A673 (cell line): ENCODE results near the gene DHRSX. TPM values are rescaled to one million over a fixed set of nuclear protein-coding genes. Genes with fewer than 3 reads are reported as not detected.

Experiments
- BruUV-seq: library from RNA; stranded (reverse); fragments of 400-500 nt; replicated peaks from 2 replicates; lab custom pipeline; 2021; lab: Mats Ljungman, UMichigan
- CTCF ChIA-PET: fragments of 300-600 bp; sonication (Branson Sonifier 250); formaldehyde crosslinking; loops from one replicate; lab custom pipeline; 2022; ENCODE audit warnings: antibody characterized with exemption; lab: Charles Lee
- POLR2A ChIA-PET: fragments of 300-600 bp; sonication (Branson Sonifier 250); formaldehyde crosslinking; loops from one replicate; lab custom pipeline; 2022; ENCODE audit warnings: antibody characterized with exemption; ENCODE audit not compliant: low non-redundant PET; lab: Charles Lee
- DNase-seq: peaks from one replicate; pipeline ENCODE4 v3.0.0-alpha.2; 2015; ENCODE audit warnings: low spot score
- H3K27ac ChIP-seq: fragments of 200-600 bp; sonication (generic); 2 replicates; pipeline ENCODE4 v1.5.1; 2016; ENCODE audit warnings: mixed run types, low read depth, mild to moderate bottlenecking, mixed read lengths, antibody characterized with exemption, low read length; ENCODE audit not compliant: poor library complexity, severe bottlenecking
- H3K27me3 ChIP-seq: fragments of 200-600 bp; sonication (generic); replicated peaks from 2 replicates; pipeline ENCODE4 v1.6.1; 2017; ENCODE audit warnings: mixed run types, low read depth, mild to moderate bottlenecking, mixed read lengths, antibody characterized with exemption, low read length; ENCODE audit not compliant: insufficient read depth, poor library complexity
- H3K36me3 ChIP-seq: fragments of 200-600 bp; sonication (generic); 2 replicates; pipeline ENCODE4 v1.6.1; 2016; ENCODE audit warnings: mixed run types, mild to moderate bottlenecking, mixed read lengths, antibody characterized with exemption, low read length; ENCODE audit not compliant: insufficient read depth, poor library complexity, severe bottlenecking
- H3K4me1 ChIP-seq: fragments of 200-600 bp; sonication (generic); 2 replicates; pipeline ENCODE4 v1.6.1; 2017; ENCODE audit warnings: mixed run types, mild to moderate bottlenecking, mixed read lengths, antibody characterized with exemption, low read length; ENCODE audit not compliant: insufficient read depth, poor library complexity, severe bottlenecking
- H3K4me3 ChIP-seq: fragments of 200-600 bp; sonication (generic); 2 replicates; pipeline ENCODE4 v1.5.1; 2016; ENCODE audit warnings: low read depth, mixed run types, mild to moderate bottlenecking, mixed read lengths, low read length; ENCODE audit not compliant: poor library complexity, severe bottlenecking
- H3K9me3 ChIP-seq: fragments of 200-600 bp; sonication (generic); 2 replicates; pipeline ENCODE4 v1.6.1; 2016; ENCODE audit warnings: mixed run types, low read depth, mild to moderate bottlenecking, mixed read lengths, antibody characterized with exemption, low read length; ENCODE audit not compliant: poor library complexity, severe bottlenecking
- CTCF ChIP-seq: fragments of 300-800, 200-600 bp; sonication (generic); conservative IDR thresholded peaks from 2 replicates; pipeline ENCODE4 v1.5.1; 2017; ENCODE audit warnings: low read depth, mild to moderate bottlenecking, antibody characterized with exemption, low read length, moderate library complexity, mixed read lengths
- EZH2 ChIP-seq: fragments of 200-600 bp; sonication (generic); IDR thresholded peaks from 2 replicates; pipeline ENCODE4 v1.6.1; 2017; ENCODE audit warnings: borderline replicate concordance, low read depth, mild to moderate bottlenecking, mixed read lengths, antibody characterized with exemption, low read length; ENCODE audit not compliant: poor library complexity, severe bottlenecking
- intact Hi-C: fragments of 100-400 bp; cut with micrococcal nuclease; formaldehyde crosslinking; loops from one replicate; pipeline ENCODE4 v1.10.0; 2022; ENCODE audit not compliant: unreplicated experiment
- total RNA-seq: library from RNA; stranded (reverse); gene quantifications from 2 replicates; pipeline ENCODE4 v1.2.3, GENCODE V29; 2021

Gene DHRSX
- total RNA-seq, 1 experiment from 2014 or later: 30.2 TPM

- no peaks in the 10 kb centered on the region for H3K9me3 ChIP-seq
- no TSS peak for BruUV-seq
- H3K27me3 ChIP-seq: no peaks in the 10 kb centered on the region
- H3K36me3 ChIP-seq: no peaks in the 10 kb centered on the region
- POLR2A ChIA-PET: no interaction called here
- intact Hi-C loops: no loop called here
- no peak overlapping the region for H3K4me3 ChIP-seq
- CTCF ChIA-PET: no interaction called here
- H3K4me1 ChIP-seq: no peaks in the 10 kb centered on the region
- no peak for TF ChIP-seq EZH2
- no peak for TF ChIP-seq CTCF
- no peak for DNase-seq
- no peak overlapping the region for H3K27ac ChIP-seq
These were observed 99.0 kb downstream of the DHRSX start for GRCh38 chrX:2401590-2402360.

GRCh38 chrX:2401201-2401589 lies 99.6 kb downstream of the DHRSX start:
- no peak for DNase-seq
- CTCF ChIA-PET: no interaction called here
- intact Hi-C loops: no loop called here

GRCh38 chrX:2398064-2398656 lies 102.6 kb downstream of the DHRSX start:
- H3K4me3 ChIP-seq: no peak overlapping the region
- no peaks in the 10 kb centered on the region for H3K36me3 ChIP-seq
- intact Hi-C loops: no loop called here
- no peaks in the 10 kb centered on the region for H3K27me3 ChIP-seq
- H3K4me1 ChIP-seq: no peaks in the 10 kb centered on the region
- TF ChIP-seq EZH2: no peak
- no peak for TF ChIP-seq CTCF
- DNase-seq: no peak
- ChIA-PET POLR2A (no interaction called here), CTCF (no interaction called here)
- H3K27ac ChIP-seq: no peak overlapping the region
- BruUV-seq: no TSS peak
- H3K9me3 ChIP-seq: no peaks in the 10 kb centered on the region

More at GRCh38 chrX:2401201-2401589, 99.6 kb downstream of the DHRSX start:
- TF ChIP-seq EZH2 (no peak), CTCF (no peak)
- no TSS peak for BruUV-seq
- Histone ChIP-seq H3K9me3 (no peaks in the 10 kb centered on the region), H3K27me3 (no peaks in the 10 kb centered on the region), H3K27ac (no peak overlapping the region), H3K4me3 (no peak overlapping the region), H3K4me1 (no peaks in the 10 kb centered on the region), H3K36me3 (no peaks in the 10 kb centered on the region)
- POLR2A ChIA-PET: no interaction called here
